ENCODE measurements around the gene SERINC5. TPM values are rescaled to one million over a fixed set of nuclear protein-coding genes. Genes with fewer than 3 reads are reported as not detected.
A peak's percentile ranks its signal among the peaks of the same experiment; 100 is the strongest.

The SERINC5 gene
- total RNA-seq, 1 experiment from 2014 or later, result 52.3 TPM

- Histone ChIP-seq H3K23me2 (ENCODE audit: insufficient read length, low read depth, low read length, poor library complexity, severe bottlenecking) (no peaks in the 10 kb centered on the region), H3K23ac (ENCODE audit: insufficient read length, low read depth, low read length) (no peak overlapping the region), H3K9me3 (ENCODE audit: control insufficient read depth, low read depth, low read length) (no peaks in the 10 kb centered on the region), H3K18ac (ENCODE audit: insufficient read length, low read depth, low read length) (no peak overlapping the region), H4K20me1 (ENCODE audit: control insufficient read depth, insufficient read depth, insufficient read length) (no peaks in the 10 kb centered on the region), H3T11ph (ENCODE audit: low read length) (no peak overlapping the region), H2AK5ac (ENCODE audit: insufficient read length, low read length) (no peak overlapping the region), H4K8ac (replicated peaks; ENCODE audit: insufficient read length, low read depth, low read length) (no peak overlapping the region), H3K9ac (ENCODE audit: extremely low read depth, insufficient read length, low read length) (no peak overlapping the region), H3K4me1 (ENCODE audit: insufficient read depth, low read length) (peaks cover 19% of the 10 kb centered on the region), H2BK5ac (ENCODE audit: insufficient read length, low read length) (no peak overlapping the region), H4K5ac (ENCODE audit: insufficient read length, low read depth, low read length) (no peak overlapping the region), H3K14ac (ENCODE audit: insufficient read depth, low read length) (no peak overlapping the region), H4K91ac (ENCODE audit: insufficient read length, low read depth, low read length) (no peak overlapping the region), H3K4ac (ENCODE audit: low read depth, low read length) (no peak overlapping the region), H3K79me2 (ENCODE audit: insufficient read depth, low read length) (peaks cover 8% of the 10 kb centered on the region; the same call in 1 of the 2 replicates), H2BK12ac (ENCODE audit: insufficient read length, low read depth, low read length) (no peak overlapping the region), H3K27ac (ENCODE audit: insufficient read length, low read depth, low read length) (peak overlapping the region; percentile 40), H2AFZ (ENCODE audit: low read length) (no peak overlapping the region), H3K79me1 (ENCODE audit: insufficient read depth, low read depth, low read length, poor library complexity, severe bottlenecking) (no peaks in the 10 kb centered on the region), H3K27me3 (ENCODE audit: insufficient read depth, low read length) (no peaks in the 10 kb centered on the region), H3K4me2 (ENCODE audit: insufficient read depth, insufficient read length, low read length) (no peak overlapping the region), H3K56ac (ENCODE audit: insufficient read length, low read depth, low read length) (no peak overlapping the region), H2BK20ac (ENCODE audit: low read depth, low read length, poor library complexity, severe bottlenecking) (no peak overlapping the region), H2BK120ac (ENCODE audit: low read depth, low read length, poor library complexity, severe bottlenecking) (no peak overlapping the region), H2BK15ac (ENCODE audit: low read depth, low read length) (no peak overlapping the region; the same call in 1 of the 2 replicates)
- Mint-ChIP-seq H3K27me3 (ENCODE audit: low read depth) (no peaks in the 10 kb centered on the region), H3K4me1 (peaks cover 62% of the 10 kb centered on the region in 2 experiments), H3K4me3 (no peak overlapping the region), H3K36me3 (ENCODE audit: insufficient read depth in 1 of 3, low read depth in 3 of 3) (peaks cover 0 to 15% (median 10%) of the 10 kb centered on the region in 3 experiments; a peak in 3 of 7 replicates), H3K9me3 (no peaks in the 10 kb centered on the region), H3K27ac (peak overlapping the region; percentile 67 to 93 (median 83); a peak in 5 of 7 replicates)
- DNase-seq, result no peak
- TF ChIP-seq CTCF (conservative IDR thresholded peaks at IDR 0.05), result no peak
- WGBS (ENCODE audit: extremely low coverage, insufficient read length, low lambda C conversion rate), result no CpG with 5 or more reads among the region's 5 CpGs
Measured at GRCh38 chr5:80181618-80182211, 74.1 kb downstream of the SERINC5 start.

Measured in H9 (cell line).